ENCODE measurements around the gene TMEM74B. TPM values are rescaled to one million over a fixed set of nuclear protein-coding genes. Genes with fewer than 3 reads are reported as not detected.

TMEM74B gene
- total and polyA plus RNA-seq, 2 of the 8 experiments (the other 6 are each of a cell fraction or from before 2014, with no cell fraction given): 4.0 to 6.4 TPM

- Histone ChIP-seq H3K14ac (ENCODE audit: insufficient read length) (no peak overlapping the region), H3K18ac (ENCODE audit: extremely low read depth, low read length) (no peak overlapping the region), H3K36me3 (ENCODE audit: control insufficient read depth in 2 of 4, insufficient read depth in 4 of 4, low read length in 3 of 4) (peaks cover 0 to 4% (median 4%) of the 10 kb centered on the region in 4 experiments; a peak in 5 of 8 replicates), H4K5ac (ENCODE audit: insufficient read length, low read depth, low read length) (no peak overlapping the region), H3K9ac (replicated peaks in 1 of 4; ENCODE audit: extremely low read depth in 1 of 4, low read depth in 3 of 4, low read length in 3 of 4) (no peak overlapping the region), H3K27ac (ENCODE audit: low read depth, low read length) (no peak overlapping the region), H3K23me2 (ENCODE audit: low read depth, low read length) (no peaks in the 10 kb centered on the region), H3K4me1 (replicated peaks in 1 of 4; ENCODE audit: control insufficient read depth in 3 of 4, insufficient read depth in 4 of 4, low read length in 3 of 4) (no peaks in the 10 kb centered on the region), H3K4me2 (ENCODE audit: insufficient read depth in 1 of 2, low read depth in 2 of 2, low read length in 2 of 2) (no peak overlapping the region), H2BK5ac (ENCODE audit: low read depth, low read length) (no peak overlapping the region), H3K56ac (replicated peaks; ENCODE audit: insufficient read length, low read depth, low read length) (no peak overlapping the region), H2BK15ac (ENCODE audit: low read length) (no peak overlapping the region), H2BK12ac (ENCODE audit: low read depth, low read length) (no peak overlapping the region), H4K20me1 (replicated peaks in 1 of 2; ENCODE audit: control insufficient read depth in 1 of 2, insufficient read depth in 2 of 2, low read length in 2 of 2) (no peaks in the 10 kb centered on the region), H3K23ac (ENCODE audit: insufficient read length) (no peak overlapping the region), H3K4ac (replicated peaks; ENCODE audit: insufficient read length, low read depth, low read length) (no peak overlapping the region), H2AK5ac (ENCODE audit: low read depth, low read length) (no peak overlapping the region), H4K8ac (ENCODE audit: extremely low read depth, insufficient read depth, low read length) (no peak overlapping the region), H3K27me3 (replicated peaks in 1 of 4; ENCODE audit: control insufficient read depth in 3 of 4, extremely low read depth in 1 of 4, insufficient read depth in 3 of 4, low read length in 3 of 4) (no peaks in the 10 kb centered on the region), H2AFZ (ENCODE audit: low read length) (no peak overlapping the region), H3K9me3 (ENCODE audit: insufficient read depth in 2 of 2, low read depth in 1 of 2, low read length in 1 of 2) (no peaks in the 10 kb centered on the region), H4K91ac (replicated peaks; ENCODE audit: insufficient read length, low read length) (no peak overlapping the region), H2BK120ac (replicated peaks; ENCODE audit: low read depth, low read length) (no peak overlapping the region), H2BK20ac (ENCODE audit: low read length) (no peak overlapping the region), H3K4me3 (ENCODE audit: extremely low read depth in 1 of 4, insufficient read depth in 2 of 4, low read depth in 3 of 4, low read length in 4 of 4) (no peak overlapping the region), H3K79me1 (ENCODE audit: low read depth, low read length) (no peaks in the 10 kb centered on the region), H3K79me2 (ENCODE audit: control insufficient read depth in 1 of 2, insufficient read depth in 2 of 2, low read length in 2 of 2) (no peaks in the 10 kb centered on the region)
- 83% methylated on average over 3 of the region's 3 CpGs; no CpG with 5 or more reads in 1 of the 2 experiments for WGBS, 2 experiments (ENCODE audit: extremely low coverage in 1 of 2, insufficient coverage in 1 of 2, insufficient read length in 1 of 2, insufficient replicate concordance in 2 of 2, low coverage in 1 of 2, low lambda C conversion rate in 2 of 2, missing lambda C conversion rate in 1 of 2)
- no peak for FAIRE-seq
- ChIA-PET POLR2A (ENCODE audit: partially characterized antibody) (no interaction called here), CTCF (ENCODE audit: partially characterized antibody) (no interaction called here)
- DNase-seq (ENCODE audit: low read depth in 1 of 2, low spot score in 2 of 2): no peak
- TF ChIP-seq BCL11A (IDR thresholded peaks at IDR 0.05; ENCODE audit: low read depth in 2 of 2, low read length in 2 of 2) (no peak), SIN3A (conservative IDR thresholded peaks at IDR 0.05 in 1 of 2, IDR thresholded peaks at IDR 0.05 in 1 of 2; ENCODE audit: low read depth in 1 of 2, low read length in 2 of 2) (no peak), E2F6 (IDR thresholded peaks at IDR 0.05) (no peak), RBBP5 (IDR thresholded peaks at IDR 0.05; ENCODE audit: borderline replicate concordance, low read depth, low read length) (no peak), ATF3 (IDR thresholded peaks at IDR 0.05; ENCODE audit: insufficient read depth, low read depth, low read length) (no peak), SAP30 (IDR thresholded peaks at IDR 0.05; ENCODE audit: insufficient read depth, insufficient replicate concordance, low read length) (no peak), KDM5A (IDR thresholded peaks at IDR 0.05; ENCODE audit: low read length) (no peak), EGR1 (IDR thresholded peaks at IDR 0.05; ENCODE audit: borderline replicate concordance, low read depth, low read length) (no peak), SP1 (IDR thresholded peaks at IDR 0.05; ENCODE audit: low read depth, low read length) (no peak)
These were observed 29.4 kb downstream of the TMEM74B start for GRCh38 chr20:1155342-1155741.
